22Rv1 (cell line): ENCODE results near the gene CCR7.

ENCODE experiments used
- CTCF ChIP-seq: fragments of 450-650 bp; IDR thresholded peaks from 2 replicates; pipeline ENCODE4 v1.5.1; 2017; ENCODE audit warnings: mild to moderate bottlenecking
- ZFX ChIP-seq: fragments of 450-650 bp; IDR thresholded peaks from 2 replicates; pipeline ENCODE4 v1.6.1; 2017; ENCODE audit warnings: antibody characterized with exemption, borderline replicate concordance

- no peak for TF ChIP-seq CTCF
- TF ChIP-seq ZFX = no peak
Measured at GRCh38 chr17:40558300-40558889, 6.9 kb downstream of the CCR7 start.
